ENCODE measurements around the gene RHBDD3.

Gene RHBDD3

DNA sequence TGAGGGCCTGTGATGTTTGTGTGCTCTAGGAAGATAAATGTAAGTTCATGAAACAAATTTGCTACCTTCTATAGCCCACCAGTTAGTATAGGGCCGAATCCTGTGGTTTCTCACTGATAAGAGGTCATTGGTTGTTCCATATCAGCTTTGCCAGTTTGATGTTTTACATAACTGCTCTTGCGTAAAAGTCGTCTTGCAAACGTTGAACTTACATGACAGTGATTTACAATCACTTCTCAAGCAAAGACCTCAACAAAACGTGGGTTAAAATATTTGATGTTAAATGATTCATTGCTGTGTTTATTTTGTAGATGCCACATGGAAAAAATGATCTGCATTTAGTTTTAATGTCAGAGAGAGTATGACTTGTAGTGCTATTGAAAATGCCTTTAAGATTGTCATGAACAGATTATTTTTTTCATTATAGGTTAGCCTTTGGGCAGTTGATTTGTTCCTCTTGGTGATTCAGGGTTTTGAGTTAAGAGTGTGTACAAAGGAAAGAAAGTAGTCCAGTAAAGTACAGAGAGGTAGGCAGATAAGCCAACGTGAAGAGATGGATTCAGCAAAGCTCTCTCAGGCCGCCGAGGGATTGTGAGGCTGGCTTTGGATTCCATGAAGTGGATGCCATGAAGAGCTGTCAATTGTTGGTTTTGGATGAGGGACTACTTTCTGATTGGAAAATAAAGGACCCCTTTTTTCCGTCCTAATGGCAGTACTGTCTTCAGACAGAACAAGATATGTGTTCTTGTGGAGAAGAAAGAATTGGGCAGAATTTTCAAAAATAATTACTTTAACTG is 2.9 kb upstream of the RHBDD3 start:
- in situ Hi-C loops (cut with HindIII; ENCODE audit: low sequenced_read_pairs) = no loop called here

DNA sequence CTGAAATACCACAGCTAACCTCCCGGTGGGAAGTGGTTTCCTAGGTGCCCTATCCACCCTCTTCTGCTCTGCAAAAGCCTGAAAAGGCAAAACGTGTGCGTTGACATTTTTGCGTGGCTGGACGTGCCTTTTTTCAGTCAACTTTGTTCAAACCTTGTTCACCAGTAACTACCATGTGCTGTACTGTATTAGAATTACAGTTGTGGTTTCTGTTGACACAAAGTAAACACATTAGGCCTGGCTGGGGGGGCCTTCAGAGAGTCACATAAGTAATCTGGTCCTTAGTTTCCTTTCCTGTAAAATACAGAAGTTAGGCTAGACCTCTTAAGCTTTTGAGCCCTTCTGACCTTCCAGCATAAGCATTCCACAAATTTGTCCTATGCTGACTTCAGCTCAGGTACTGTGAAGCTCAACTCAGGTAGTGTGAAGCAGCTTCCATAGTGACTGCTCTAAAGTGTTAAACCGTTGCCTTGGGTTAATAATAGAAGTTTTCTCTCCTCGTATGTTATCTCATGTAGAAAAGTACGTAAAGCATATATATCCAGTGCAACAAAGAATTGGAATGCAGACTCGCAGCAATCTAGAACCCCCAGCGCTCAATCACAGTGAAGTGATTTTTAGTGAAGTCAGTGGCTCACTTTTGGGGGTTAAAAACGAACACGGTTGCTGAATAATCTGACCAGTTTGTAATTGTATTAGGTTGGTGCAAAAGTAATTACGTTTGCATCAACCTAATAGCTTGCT is 2.1 kb upstream of the RHBDD3 start:
- in situ Hi-C loops (cut with HindIII; ENCODE audit: low sequenced_read_pairs) = no loop called here

DNA sequence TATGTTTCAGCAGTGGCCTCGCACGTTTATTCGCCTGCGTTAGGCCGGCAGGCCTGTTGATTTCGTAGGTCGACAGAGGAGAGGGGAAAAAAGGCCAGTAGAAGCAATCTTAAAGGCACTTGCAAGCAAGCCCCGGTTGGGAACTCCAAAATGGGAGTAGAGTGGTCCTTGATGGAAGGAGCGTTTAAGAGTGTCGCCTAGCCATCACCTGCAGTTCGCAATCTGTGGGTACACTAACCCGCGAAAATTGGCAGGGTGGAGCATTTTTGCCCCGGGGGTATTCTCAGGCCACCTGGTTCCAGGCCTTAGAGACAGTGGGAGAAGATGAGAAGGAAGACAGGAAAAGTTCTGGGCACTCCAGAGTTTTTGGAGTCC is 1.4 kb upstream of the RHBDD3 start:
- in situ Hi-C loops (cut with HindIII; ENCODE audit: low sequenced_read_pairs) = no loop called here

DNA sequence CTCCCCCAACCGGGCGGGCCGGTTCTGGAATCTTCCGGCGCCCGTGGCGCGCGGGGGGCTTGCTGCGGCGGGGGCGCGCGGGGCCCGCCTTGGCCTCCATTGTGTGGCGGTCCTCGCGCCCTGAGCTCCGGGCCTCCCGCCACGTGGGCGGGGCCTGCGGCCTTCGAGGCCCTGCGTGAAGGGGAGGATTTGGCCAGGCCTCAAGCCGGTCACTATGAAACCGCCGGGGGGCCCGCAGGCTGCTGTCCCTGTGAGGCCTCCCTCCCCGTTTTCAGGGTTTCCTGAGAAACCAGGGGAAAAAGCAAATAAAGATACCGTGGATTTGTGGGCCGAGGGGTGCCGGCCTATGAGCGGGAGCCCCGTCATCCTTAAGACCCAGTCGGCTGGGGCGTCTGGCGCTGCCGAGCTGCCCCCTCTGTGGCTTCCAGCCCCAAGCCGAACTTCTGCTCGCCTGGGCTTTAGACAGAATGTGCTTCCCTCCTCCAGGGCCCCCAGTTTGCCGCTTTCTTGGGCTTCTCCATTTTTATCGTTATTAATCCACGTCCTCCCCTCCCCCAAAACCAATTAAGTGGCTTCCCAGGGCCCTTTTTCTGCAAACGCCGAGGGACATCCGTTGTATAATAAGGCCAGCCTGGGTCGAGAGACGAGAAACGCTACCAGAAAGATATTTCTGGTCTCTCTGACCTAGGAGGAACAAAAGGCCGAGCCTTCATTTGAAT is 889 bp upstream of the RHBDD3 start:
- in situ Hi-C loops (cut with HindIII; ENCODE audit: low sequenced_read_pairs) = no loop called here

DNA sequence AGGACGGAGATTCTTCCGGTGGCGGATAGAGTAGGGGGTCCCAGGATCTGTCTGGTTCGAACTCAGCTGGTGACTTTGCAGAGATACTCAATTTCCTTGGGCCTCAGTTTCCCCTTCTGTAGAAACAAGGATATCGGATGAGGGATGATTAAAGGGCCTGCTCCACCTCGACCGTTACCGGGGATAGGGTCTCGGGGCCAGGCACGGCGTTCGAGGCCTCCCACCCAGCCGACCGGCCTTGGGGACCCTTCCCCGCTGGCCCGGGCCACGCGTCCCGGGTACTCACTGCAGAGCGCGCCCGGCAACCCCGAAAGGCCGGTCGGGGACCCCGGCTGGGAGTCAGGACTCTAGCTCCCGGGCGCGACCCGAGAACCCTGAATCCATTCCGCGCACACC is 321 bp downstream of the RHBDD3 start:
- in situ Hi-C loops (cut with HindIII; ENCODE audit: low sequenced_read_pairs) = no loop called here

DNA sequence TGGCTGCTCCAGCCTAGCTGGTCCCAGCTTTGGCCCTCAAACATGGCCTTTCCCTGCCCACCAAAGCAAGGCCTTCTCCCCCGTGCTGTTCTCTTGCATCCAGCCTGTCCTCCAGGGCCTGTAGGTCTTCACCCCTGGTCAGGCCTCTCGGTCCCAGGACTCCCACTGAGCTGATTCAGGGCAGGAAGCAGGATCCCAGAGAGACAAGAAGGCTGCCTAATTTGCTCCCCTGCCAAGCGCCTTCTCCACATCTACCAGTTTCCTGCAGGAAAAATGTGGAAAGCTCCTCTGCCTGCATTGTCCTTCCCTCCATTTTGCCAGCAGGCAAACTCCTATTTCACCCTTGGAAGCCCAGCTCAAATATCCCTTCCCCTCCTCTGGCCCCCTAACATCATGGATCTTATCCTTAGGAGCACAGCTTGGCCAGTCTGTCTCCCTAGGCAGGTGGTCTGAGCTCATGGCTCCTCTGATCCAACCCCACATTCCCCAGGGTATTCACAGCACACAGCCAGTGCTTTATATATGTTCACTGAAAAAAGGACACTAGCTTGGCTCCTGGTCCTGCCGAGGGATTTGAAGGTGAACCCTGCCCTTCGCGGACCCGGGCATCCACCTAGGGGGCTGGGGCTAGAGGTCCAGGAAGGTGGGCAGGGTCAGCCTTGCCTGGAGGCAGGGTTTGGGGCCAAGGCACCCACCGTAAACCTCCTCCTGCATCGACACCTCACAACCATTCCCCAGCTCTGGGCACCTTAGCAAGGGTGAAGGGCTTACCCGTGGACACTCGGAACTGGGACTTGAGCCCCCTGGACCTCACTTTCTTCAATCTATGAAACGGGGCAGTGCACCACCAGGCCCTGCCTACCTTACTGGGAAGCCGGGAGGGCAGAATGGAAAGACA is 968 bp downstream of the RHBDD3 start:
- in situ Hi-C loops (cut with HindIII; ENCODE audit: low sequenced_read_pairs) = no loop called here

DNA sequence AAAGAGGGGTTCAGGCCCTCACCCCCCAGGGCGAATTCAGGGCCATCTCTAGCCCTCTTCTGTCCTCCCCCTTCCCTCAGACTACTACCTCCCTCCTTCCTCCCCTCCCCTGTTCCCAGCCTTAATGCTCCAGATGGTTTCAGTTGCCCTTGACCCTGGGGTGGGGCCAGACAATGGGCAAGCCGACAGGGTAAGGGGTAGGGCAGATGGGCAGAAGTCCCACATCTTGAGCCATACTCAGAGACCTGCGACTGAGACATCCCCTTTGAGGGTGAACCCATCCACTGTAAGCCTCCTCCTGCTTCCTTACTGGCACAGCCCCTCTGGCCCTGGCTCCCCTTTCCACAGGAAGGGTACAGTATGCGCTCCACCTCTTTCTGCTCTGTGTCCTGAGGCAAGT is 1.9 kb downstream of the RHBDD3 start:
- in situ Hi-C loops (cut with HindIII; ENCODE audit: low sequenced_read_pairs) = no loop called here

DNA sequence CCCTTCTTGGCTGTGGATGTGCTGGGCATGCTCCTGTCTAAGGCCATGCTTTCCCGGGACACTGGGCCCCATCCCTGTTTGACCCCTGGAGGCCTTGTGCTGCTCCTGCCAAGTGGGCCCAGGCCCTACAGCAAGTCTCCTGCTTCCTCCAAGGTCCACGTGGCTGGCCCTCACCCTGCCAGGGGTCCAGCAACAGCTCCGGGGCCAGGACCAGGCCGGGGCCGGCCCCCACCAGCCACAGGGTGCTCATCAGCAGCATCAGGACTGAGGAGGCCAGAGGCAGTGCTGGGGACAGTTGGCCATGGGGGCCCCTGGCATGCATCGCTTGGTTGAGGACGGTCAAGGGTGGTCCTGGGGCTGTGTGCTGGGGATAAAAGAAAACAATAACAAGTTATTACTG is 2.5 kb downstream of the RHBDD3 start:
- in situ Hi-C loops (cut with HindIII; ENCODE audit: low sequenced_read_pairs) = no loop called here

DNA sequence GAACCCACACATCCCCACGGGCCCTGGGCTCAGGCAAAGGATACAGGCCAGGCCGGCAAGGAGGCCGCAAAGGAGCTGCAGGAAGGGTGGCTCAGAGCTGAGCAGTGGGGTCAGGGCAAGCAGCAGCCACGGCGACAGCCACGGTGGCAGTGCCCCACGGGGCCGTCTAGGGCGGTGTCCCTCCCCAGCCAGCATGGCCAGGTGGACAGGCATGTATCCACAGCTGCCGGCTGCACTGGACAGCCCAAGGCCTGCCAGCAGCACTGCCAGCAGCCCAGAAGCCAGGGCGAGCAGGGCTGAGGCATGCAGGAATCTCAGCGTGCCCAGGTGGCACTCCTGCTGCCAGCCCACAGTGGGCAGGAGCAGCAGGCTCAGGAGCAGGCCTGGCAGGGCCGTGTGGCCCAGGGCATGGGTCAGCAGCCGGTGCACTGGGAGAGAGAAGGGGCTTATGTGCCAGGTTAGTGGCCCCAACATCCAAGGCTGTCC is 3.9 kb downstream of the RHBDD3 start:
- in situ Hi-C loops (cut with HindIII; ENCODE audit: low sequenced_read_pairs) = no loop called here

DNA sequence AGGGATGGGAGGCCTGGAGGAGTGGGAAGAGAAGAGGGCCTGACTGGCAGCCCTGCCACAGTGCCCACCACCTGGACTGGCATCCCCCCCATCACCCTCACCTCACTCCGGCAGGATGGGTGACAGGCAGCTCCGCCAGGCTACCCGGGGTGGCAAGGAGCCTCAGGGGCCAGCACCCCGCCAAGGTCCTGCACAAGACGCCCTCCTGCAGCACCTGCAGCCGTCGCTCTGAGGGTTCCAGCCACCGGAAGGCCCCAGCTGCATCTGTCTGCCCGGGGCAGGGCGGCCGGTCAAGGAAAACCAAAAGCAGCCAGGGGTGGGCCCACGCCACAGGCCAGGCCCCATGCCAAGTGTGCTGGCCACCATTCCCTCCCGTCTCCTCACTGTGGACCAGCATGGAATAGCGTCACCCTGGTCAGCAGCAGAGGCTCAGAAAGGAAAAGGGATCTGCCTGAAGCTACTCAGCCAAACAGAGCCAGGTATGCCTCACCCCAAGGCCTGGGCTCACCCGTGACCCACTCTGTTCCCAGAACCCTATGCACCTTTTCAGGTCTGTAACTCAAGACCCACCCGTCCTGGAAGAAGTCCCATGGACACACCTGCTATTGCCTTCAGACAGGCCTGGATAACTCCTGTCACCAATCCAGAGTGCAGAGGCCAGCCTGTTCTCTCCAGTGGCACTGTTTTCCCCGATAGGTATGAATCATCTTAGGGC is 7.0 kb downstream of the RHBDD3 start:
- in situ Hi-C loops (cut with HindIII; ENCODE audit: low sequenced_read_pairs) = no loop called here

DNA sequence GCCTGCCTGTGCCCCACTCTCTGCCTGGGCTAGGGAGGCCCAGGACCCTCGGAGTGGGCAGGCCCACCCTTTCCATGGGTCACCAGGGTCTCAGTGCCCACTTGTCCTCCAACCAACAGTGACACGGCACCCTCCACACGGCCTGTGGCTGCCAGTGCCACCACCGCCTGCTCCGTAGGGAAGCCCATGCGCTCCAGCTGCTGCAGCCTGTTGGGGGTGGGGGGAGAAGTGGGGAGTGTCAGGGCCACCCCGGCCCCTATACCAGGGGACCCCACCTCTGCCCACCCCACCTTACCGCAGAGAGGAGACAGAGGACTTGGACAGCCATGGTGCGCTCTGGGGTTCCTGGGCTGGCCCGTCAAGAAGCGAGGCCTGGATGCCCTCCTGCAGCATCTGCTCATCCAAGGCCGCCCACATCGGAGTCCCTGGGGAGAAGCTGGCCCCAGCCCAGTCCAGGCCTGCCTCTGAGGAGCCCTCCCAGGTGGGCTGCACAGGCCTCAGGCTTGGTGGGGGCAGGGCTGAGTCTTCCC is 7.7 kb downstream of the RHBDD3 start:
- in situ Hi-C loops (cut with HindIII; ENCODE audit: low sequenced_read_pairs) = no loop called here

DNA sequence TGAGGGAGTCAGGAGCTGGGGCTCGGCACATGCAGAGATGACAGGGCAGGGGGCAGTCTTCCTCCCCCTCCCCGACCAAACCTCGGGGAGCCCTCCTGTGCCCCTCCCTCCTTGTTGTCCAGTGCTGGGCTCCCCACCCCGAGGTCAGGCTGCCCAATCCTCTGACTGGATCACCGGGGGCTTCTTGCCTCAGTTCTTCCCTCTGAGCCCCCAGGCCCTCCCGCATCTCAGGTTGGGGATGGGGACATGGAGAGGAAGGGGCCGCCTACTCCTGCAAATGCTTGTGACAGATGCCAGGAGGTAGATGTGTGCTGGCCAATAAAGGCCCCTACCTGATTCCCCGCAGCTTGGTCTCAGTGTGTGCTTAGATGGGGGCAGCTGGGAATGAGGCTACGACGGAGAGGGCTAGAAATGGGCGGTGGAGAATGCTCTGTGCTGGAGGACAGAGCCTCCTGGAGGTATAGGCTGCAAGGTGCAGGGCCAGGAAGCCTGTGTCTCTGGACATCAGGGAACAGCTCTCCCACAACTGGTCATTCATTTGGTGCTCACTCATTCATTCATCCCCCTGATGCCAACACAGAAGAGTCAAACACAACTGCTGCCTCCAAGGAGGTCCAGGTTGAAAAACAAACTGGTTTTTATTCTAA is 8.4 kb downstream of the RHBDD3 start:
- in situ Hi-C loops (cut with HindIII; ENCODE audit: low sequenced_read_pairs) = no loop called here

DNA sequence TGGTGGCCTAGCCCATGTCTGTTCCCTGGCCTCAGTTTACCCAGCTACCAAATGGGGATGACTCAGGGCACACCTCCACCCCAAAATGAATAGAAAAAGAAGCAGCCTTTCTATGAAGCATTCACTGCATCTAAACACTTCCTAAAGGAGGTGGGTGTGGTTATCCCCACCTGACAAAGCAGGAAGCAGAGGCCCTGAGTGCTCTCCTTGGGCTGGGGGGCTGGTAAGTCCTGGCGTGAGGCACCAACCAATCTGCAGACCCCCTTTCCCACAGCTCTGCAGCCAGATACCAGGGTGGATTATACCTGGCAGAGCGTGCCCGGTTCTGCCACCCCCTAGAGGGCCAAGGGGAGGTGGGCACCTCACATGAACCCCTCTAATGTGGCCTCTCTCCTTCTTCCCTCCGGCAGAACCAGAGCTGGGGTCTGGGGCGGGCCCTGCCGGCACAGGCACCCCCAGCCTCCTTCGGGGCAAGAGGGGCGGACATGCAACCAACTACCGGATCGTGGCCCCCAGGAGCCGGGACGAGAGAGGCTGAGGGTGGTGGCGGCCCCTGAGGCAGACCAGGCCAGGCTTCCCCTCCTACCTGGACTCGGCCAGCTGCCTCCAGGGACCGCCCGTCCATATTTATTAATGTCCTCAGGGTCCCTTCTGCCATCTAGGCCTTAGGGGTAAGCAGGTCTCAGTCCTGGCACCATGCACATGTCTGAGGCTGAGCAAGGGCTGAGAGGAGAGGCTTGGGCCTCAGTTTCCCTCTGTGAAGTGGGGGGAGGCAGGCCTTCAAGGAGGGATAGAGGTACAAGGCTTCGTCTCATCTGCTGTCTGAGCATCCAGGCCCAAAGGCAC is 9.2 kb downstream of the RHBDD3 start:
- in situ Hi-C loops (cut with HindIII; ENCODE audit: low sequenced_read_pairs) = no loop called here

DNA sequence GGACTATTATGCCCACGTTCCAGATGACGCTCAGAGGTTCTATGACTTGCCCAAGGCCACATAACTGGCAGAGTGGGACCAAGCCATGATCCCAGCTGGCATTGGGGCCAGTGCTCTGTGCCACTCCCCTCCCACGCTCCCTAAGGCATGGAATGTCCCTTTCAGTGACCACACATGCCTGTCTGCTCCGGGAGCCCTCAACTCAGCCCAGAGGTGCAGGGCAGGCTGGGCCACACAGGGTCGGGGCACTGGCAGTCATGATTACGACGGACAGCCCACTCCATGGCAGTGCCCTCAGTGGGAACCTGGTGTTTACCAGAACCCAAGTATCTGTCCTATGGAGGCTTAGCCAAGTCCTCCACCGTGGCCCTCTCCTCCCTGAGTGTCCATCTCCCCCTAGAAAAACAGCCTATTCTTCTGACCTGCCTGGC is 10.0 kb downstream of the RHBDD3 start:
- in situ Hi-C loops (cut with HindIII; ENCODE audit: low sequenced_read_pairs) = no loop called here

DNA sequence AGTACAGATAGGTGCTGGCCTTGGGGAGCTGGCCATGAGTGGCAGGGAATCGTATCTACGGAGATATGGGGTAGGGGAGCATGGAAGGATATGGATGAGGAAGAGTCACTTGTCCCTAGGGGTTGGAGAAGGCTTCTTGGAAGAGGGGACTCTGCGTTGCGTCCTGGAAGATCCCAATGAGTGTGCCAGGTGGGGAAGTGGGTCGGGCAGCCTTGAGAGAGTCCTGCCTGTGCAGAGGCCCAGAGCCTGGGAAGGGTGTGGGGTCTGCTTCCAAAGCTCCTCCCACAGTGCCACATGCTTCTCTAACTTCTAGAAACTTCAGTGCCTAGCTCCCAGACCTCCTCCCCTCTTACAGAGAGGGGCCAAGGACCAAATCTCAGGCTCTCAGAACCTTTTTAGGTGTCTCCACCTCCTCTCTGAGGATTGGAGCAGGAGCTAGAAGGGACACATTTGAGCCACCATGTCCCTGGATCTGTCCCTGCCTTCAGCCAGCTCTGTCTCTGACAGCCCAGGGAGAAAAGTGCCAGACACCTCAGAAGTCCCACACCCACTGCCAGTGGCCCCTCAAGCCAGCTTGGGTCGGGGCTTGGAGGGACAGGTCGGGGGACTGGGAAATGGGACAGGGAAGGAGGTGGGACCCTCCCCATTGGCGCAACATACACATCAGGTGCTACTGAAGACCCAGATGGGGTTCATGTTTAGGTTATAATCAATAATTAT is 11.0 kb downstream of the RHBDD3 start:
- in situ Hi-C loops (cut with HindIII; ENCODE audit: low sequenced_read_pairs) = no loop called here

DNA sequence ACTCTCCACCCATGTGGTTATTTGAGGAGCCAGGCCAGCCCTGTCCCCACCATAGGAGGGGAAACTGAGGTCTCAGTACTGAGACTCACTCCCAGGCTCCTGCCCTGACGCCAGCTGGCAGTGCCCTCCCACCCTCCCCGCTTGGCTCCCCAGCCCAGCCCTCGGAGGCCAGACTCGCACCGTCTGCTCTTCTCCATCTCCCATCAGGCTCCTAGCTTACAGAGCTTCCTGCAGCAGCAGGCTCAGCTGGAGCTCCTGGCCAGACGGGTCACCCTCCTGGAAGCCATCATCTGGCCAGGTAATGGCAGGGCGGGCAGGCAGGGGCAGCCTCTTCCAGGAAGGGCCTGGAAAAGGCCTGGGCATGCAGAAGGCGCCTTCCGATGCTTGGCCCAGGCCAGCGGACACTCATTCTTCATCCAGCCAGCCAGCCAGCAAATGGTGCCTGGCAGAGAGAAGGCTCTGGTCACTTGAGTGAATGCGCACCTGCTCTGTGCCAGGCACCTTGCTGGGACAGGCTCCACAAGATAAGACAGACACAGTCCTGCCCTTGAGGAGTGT is 12.6 kb downstream of the RHBDD3 start:
- in situ Hi-C loops (cut with HindIII; ENCODE audit: low sequenced_read_pairs) = no loop called here

DNA sequence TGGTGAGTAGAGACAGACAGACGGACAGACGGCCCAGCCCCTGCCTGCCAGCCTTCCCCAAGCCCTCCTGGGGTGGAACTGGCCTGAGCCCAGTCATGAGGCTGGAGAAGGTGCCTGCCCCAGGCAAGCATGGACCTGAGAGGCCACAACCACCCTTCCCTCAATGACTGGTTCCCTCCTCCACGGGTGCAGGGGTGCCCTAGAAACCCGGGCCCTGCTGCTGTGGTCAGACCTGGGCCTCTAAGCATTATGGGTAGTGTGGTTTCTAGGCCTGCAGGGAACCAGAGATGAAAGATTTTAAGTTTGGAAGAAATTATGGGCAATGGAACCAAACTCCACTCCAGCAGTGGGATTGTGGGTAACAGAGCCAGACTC is 13.5 kb downstream of the RHBDD3 start:
- in situ Hi-C loops (cut with HindIII; ENCODE audit: low sequenced_read_pairs) = no loop called here

Data from DLD1 (cell line).